ENCODE results near the gene COQ10A. TPM values are rescaled to one million over a fixed set of nuclear protein-coding genes. Genes with fewer than 3 reads are reported as not detected.
A peak's percentile ranks its signal among the peaks of the same experiment; 100 is the strongest.

COQ10A gene
- total RNA-seq = 9.0 and 12.5 TPM in 2 replicates

- DNase-seq (ENCODE audit: low read depth) = peak; percentile 90
- TF ChIP-seq CTCF (IDR thresholded peaks at IDR 0.05; ENCODE audit: insufficient read depth, low read depth, low read length) = peak; percentile 78
- H3K4me3 ChIP-seq (ENCODE audit: low read depth, low read length) = peak within 1 kb of the TSS; percentile 70
These were observed at the start of gene COQ10A for GRCh38 chr12:56266693-56267442. Gene COQ10A, plus strand, starts transcription at chr12:56266942. Its CDS starts 177 bp downstream, at chr12:56267119.

GRCh38 chr12:56219840-56220239, 46.9 kb upstream of the COQ10A start:
- no peak for TF ChIP-seq CTCF (IDR thresholded peaks at IDR 0.05; ENCODE audit: insufficient read depth, low read depth, low read length)
- DNase-seq (ENCODE audit: low read depth) = no peak
- peak overlapping the region; percentile 88 for H3K4me3 ChIP-seq (ENCODE audit: low read depth, low read length)

GRCh38 chr12:56220611-56221231, 46.0 kb upstream of the COQ10A start:
- peak overlapping the region; percentile 88 for H3K4me3 ChIP-seq (ENCODE audit: low read depth, low read length)
- DNase-seq (ENCODE audit: low read depth) = peak; percentile 65
- no peak for TF ChIP-seq CTCF (IDR thresholded peaks at IDR 0.05; ENCODE audit: insufficient read depth, low read depth, low read length)

- TF ChIP-seq CTCF (IDR thresholded peaks at IDR 0.05; ENCODE audit: insufficient read depth, low read depth, low read length) = no peak
- H3K4me3 ChIP-seq (ENCODE audit: low read depth, low read length) = peak overlapping the region; percentile 88
- peak; percentile 66 for DNase-seq (ENCODE audit: low read depth)
These were observed 45.4 kb upstream of the COQ10A start for GRCh38 chr12:56221232-56221756.

- TF ChIP-seq CTCF (IDR thresholded peaks at IDR 0.05; ENCODE audit: insufficient read depth, low read depth, low read length) = no peak
- peak; percentile 99 for DNase-seq (ENCODE audit: low read depth)
- H3K4me3 ChIP-seq (ENCODE audit: low read depth, low read length) = peak within 1 kb of the TSS; percentile 88
These were observed 44.8 kb upstream of the COQ10A start, which contains the start of gene RNF41 for GRCh38 chr12:56221757-56222530. Gene RNF41, minus strand, starts transcription at chr12:56221922. Its CDS starts 7,875 bp downstream, at chr12:56214047.

- no peak for DNase-seq (ENCODE audit: low read depth)
- H3K4me3 ChIP-seq (ENCODE audit: low read depth, low read length) = peak overlapping the region; percentile 88
- TF ChIP-seq CTCF (IDR thresholded peaks at IDR 0.05; ENCODE audit: insufficient read depth, low read depth, low read length) = no peak
These were observed 44.2 kb upstream of the COQ10A start for GRCh38 chr12:56222531-56222895.

All from fibroblast of villous mesenchyme (primary cell).